Trophoblast cell (in vitro differentiated cells and primary cell): ENCODE results near the gene SF3B4.

Experiments
- DNase-seq, 2 donors: peaks; one replicate each; pipeline ENCODE4 v3.0.0-alpha.2; 2016
- H2AFZ ChIP-seq: 2 replicates; pipeline ENCODE4 v1.6.1; 2013; ENCODE audit warnings: low read length, moderate library complexity, mild to moderate bottlenecking; ENCODE audit not compliant: insufficient read depth, poor library complexity
- H2AK5ac ChIP-seq: 2 replicates; pipeline ENCODE4 v1.6.1; 2013; ENCODE audit warnings: mild to moderate bottlenecking, low read length
- H2BK120ac ChIP-seq: 2 replicates; pipeline ENCODE4 v1.6.1; 2013; ENCODE audit warnings: low read length, mild to moderate bottlenecking, moderate library complexity; ENCODE audit not compliant: insufficient read depth, poor library complexity
- H2BK12ac ChIP-seq: 2 replicates; pipeline ENCODE4 v1.6.1; 2013; ENCODE audit warnings: mild to moderate bottlenecking, low read length, moderate library complexity
- H2BK5ac ChIP-seq: 2 replicates; pipeline ENCODE4 v1.6.1; 2013; ENCODE audit warnings: low read length, low read depth, moderate library complexity, mild to moderate bottlenecking; ENCODE audit not compliant: poor library complexity
- H3K14ac ChIP-seq: 2 replicates; pipeline ENCODE4 v1.6.1; 2013; ENCODE audit warnings: mild to moderate bottlenecking, low read length
- H3K18ac ChIP-seq: 2 replicates; pipeline ENCODE4 v1.6.1; 2013; ENCODE audit warnings: mild to moderate bottlenecking, low read length
- H3K23ac ChIP-seq: 2 replicates; pipeline ENCODE4 v1.6.1; 2013; ENCODE audit warnings: low read length
- H3K27ac ChIP-seq: 2 replicates; pipeline ENCODE4 v1.5.1; 2013; ENCODE audit warnings: low read depth, mild to moderate bottlenecking, inconsistent platforms, low read length, moderate library complexity
- H3K27me3 ChIP-seq: 2 replicates; pipeline ENCODE4 v1.6.1; 2013; ENCODE audit warnings: inconsistent platforms, mild to moderate bottlenecking, low read length, moderate library complexity; ENCODE audit not compliant: insufficient read depth
- H3K36me3 ChIP-seq, 2 experiments: 1 replicate in 1 of 2; 2 replicates in 1 of 2; pipeline ENCODE4 v1.6.1; 2013; ENCODE audit warnings: low read length in 2 of 2, mild to moderate bottlenecking in 2 of 2, moderate library complexity in 1 of 2; ENCODE audit not compliant: insufficient read depth in 2 of 2, control insufficient read depth in 1 of 2
- H3K4ac ChIP-seq: 2 replicates; pipeline ENCODE4 v1.6.1; 2013; ENCODE audit warnings: low read depth, mild to moderate bottlenecking, low read length, moderate library complexity
- H3K4me1 ChIP-seq, 2 experiments: 1 replicate in 1 of 2; 2 replicates in 1 of 2; pipeline ENCODE4 v1.6.1; 2013; ENCODE audit warnings: low read length in 2 of 2, mild to moderate bottlenecking in 2 of 2, moderate library complexity in 1 of 2; ENCODE audit not compliant: insufficient read depth in 2 of 2, control insufficient read depth in 1 of 2
- H3K4me2 ChIP-seq: 2 replicates; pipeline ENCODE4 v1.6.1; 2013; ENCODE audit warnings: inconsistent platforms, mild to moderate bottlenecking, low read length, moderate library complexity
- H3K4me3 ChIP-seq: 2 replicates; pipeline ENCODE4 v1.5.1; 2013; ENCODE audit warnings: mild to moderate bottlenecking, low read depth, low read length, inconsistent platforms
- H3K79me1 ChIP-seq: one replicate; pipeline ENCODE4 v1.6.1; 2013; ENCODE audit warnings: low read length
- H3K79me2 ChIP-seq: 2 replicates; pipeline ENCODE4 v1.6.1; 2013; ENCODE audit warnings: low read length, mild to moderate bottlenecking; ENCODE audit not compliant: control insufficient read depth, insufficient read depth, poor library complexity
- H3K9ac ChIP-seq: 2 replicates; pipeline ENCODE4 v1.6.1; 2013; ENCODE audit warnings: mild to moderate bottlenecking, low read length
- H3K9me3 ChIP-seq: 2 replicates; pipeline ENCODE4 v1.6.1; 2013; ENCODE audit warnings: low read depth, mild to moderate bottlenecking, control low read depth, inconsistent platforms, low read length; ENCODE audit not compliant: insufficient read depth
- H4K12ac ChIP-seq: 2 replicates; pipeline ENCODE4 v1.6.1; 2013; ENCODE audit warnings: low read depth, mild to moderate bottlenecking, low read length, moderate library complexity
- H4K8ac ChIP-seq: 2 replicates; pipeline ENCODE4 v1.6.1; 2013; ENCODE audit warnings: low read depth, mild to moderate bottlenecking, low read length, moderate library complexity
- H4K91ac ChIP-seq: one replicate; pipeline ENCODE4 v1.6.1; 2013; ENCODE audit warnings: low read depth, mild to moderate bottlenecking, low read length, moderate library complexity
- WGBS: extraction: QIAGEN DNeasy Blood & Tissue Kit; methylation state at CpG from one replicate; pipeline ENCODE4 v1.1.7; 2013; ENCODE audit warnings: missing lambda C conversion rate; ENCODE audit not compliant: insufficient read length, insufficient coverage; ENCODE audit errors: extremely low coverage; 5-methylcytosine and 5-hydroxymethylcytosine counted together

The SF3B4 gene

GRCh38 chr1:149967041-149967440, 39.4 kb upstream of the SF3B4 start:
- no peaks in the 10 kb centered on the region for H3K79me1 ChIP-seq
- H4K8ac ChIP-seq = no peak overlapping the region
- no peak overlapping the region for H3K27ac ChIP-seq
- H2AK5ac ChIP-seq = no peak overlapping the region
- no peak overlapping the region for H2BK12ac ChIP-seq
- no peak overlapping the region for H3K23ac ChIP-seq
- H3K4me2 ChIP-seq = no peak overlapping the region
- H4K12ac ChIP-seq = no peak overlapping the region
- peaks cover 27 to 42% of the 10 kb centered on the region in 2 experiments for H3K36me3 ChIP-seq
- H3K18ac ChIP-seq = no peak overlapping the region
- no peaks in the 10 kb centered on the region for H3K27me3 ChIP-seq
- H2BK5ac ChIP-seq = no peak overlapping the region
- H3K4ac ChIP-seq = no peak overlapping the region
- H3K14ac ChIP-seq = no peak overlapping the region
- no peak overlapping the region for H4K91ac ChIP-seq
- H3K4me3 ChIP-seq = no peak overlapping the region
- H2BK120ac ChIP-seq = no peak overlapping the region
- WGBS = no CpG with 5 or more reads among the region's 3 CpGs
- H3K9me3 ChIP-seq = no peaks in the 10 kb centered on the region
- H2AFZ ChIP-seq = no peak overlapping the region
- no peaks in the 10 kb centered on the region for H3K79me2 ChIP-seq
- peaks cover 0 to 2% of the 10 kb centered on the region in 2 experiments for H3K4me1 ChIP-seq
- H3K9ac ChIP-seq = no peak overlapping the region
- no peak for DNase-seq

GRCh38 chr1:149966405-149966804, 38.8 kb upstream of the SF3B4 start:
- no peak for DNase-seq
- Histone ChIP-seq H3K4me3 (no peak overlapping the region), H2AK5ac (no peak overlapping the region), H4K12ac (no peak overlapping the region), H3K27ac (no peak overlapping the region), H3K36me3 (peaks cover 28 to 41% of the 10 kb centered on the region in 2 experiments), H4K91ac (no peak overlapping the region), H3K18ac (no peak overlapping the region), H3K4me2 (no peak overlapping the region), H4K8ac (no peak overlapping the region), H2BK5ac (no peak overlapping the region), H3K4me1 (peaks cover 0 to 2% of the 10 kb centered on the region in 2 experiments), H3K79me1 (no peaks in the 10 kb centered on the region), H2BK12ac (no peak overlapping the region), H3K4ac (no peak overlapping the region), H3K27me3 (no peaks in the 10 kb centered on the region), H3K14ac (no peak overlapping the region), H3K9ac (no peak overlapping the region), H2AFZ (no peak overlapping the region), H3K79me2 (no peaks in the 10 kb centered on the region), H3K9me3 (no peaks in the 10 kb centered on the region), H3K23ac (no peak overlapping the region), H2BK120ac (no peak overlapping the region)
- no CpG with 5 or more reads among the region's 1 CpG for WGBS

GRCh38 chr1:149965440-149965839, 37.8 kb upstream of the SF3B4 start:
- Histone ChIP-seq H4K12ac (no peak overlapping the region), H3K79me2 (no peaks in the 10 kb centered on the region), H4K8ac (no peak overlapping the region), H2AK5ac (no peak overlapping the region), H2BK5ac (no peak overlapping the region), H3K18ac (no peak overlapping the region), H3K4ac (no peak overlapping the region), H3K9me3 (no peaks in the 10 kb centered on the region), H3K14ac (no peak overlapping the region), H2AFZ (no peak overlapping the region), H3K27me3 (no peaks in the 10 kb centered on the region), H3K9ac (no peak overlapping the region), H2BK120ac (no peak overlapping the region), H3K4me1 (no peaks in the 10 kb centered on the region), H4K91ac (no peak overlapping the region), H3K4me3 (no peak overlapping the region), H3K27ac (no peak overlapping the region), H3K23ac (no peak overlapping the region), H2BK12ac (no peak overlapping the region), H3K79me1 (no peaks in the 10 kb centered on the region), H3K36me3 (peaks cover 27 to 36% of the 10 kb centered on the region in 2 experiments), H3K4me2 (no peak overlapping the region)
- no peak for DNase-seq
- no CpG with 5 or more reads among the region's 3 CpGs for WGBS

GRCh38 chr1:149963358-149963757, 35.8 kb upstream of the SF3B4 start:
- H3K23ac ChIP-seq = no peak overlapping the region
- no peak overlapping the region for H3K9ac ChIP-seq
- H3K79me1 ChIP-seq = no peaks in the 10 kb centered on the region
- no peak overlapping the region for H2BK5ac ChIP-seq
- H2BK12ac ChIP-seq = no peak overlapping the region
- H3K27me3 ChIP-seq = no peaks in the 10 kb centered on the region
- H3K36me3 ChIP-seq = peaks cover 35 to 38% of the 10 kb centered on the region in 2 experiments
- H3K79me2 ChIP-seq = no peaks in the 10 kb centered on the region
- no peaks in the 10 kb centered on the region for H3K9me3 ChIP-seq
- no peak overlapping the region for H3K4me3 ChIP-seq
- WGBS = no CpG with 5 or more reads among the region's 3 CpGs
- no peak overlapping the region for H2BK120ac ChIP-seq
- no peaks in the 10 kb centered on the region for H3K4me1 ChIP-seq
- no peak overlapping the region for H3K18ac ChIP-seq
- no peak overlapping the region for H2AFZ ChIP-seq
- no peak overlapping the region for H4K91ac ChIP-seq
- H3K4me2 ChIP-seq = no peak overlapping the region
- H2AK5ac ChIP-seq = no peak overlapping the region
- no peak overlapping the region for H4K12ac ChIP-seq
- peak in 1 of 2 donors; percentile 76 for DNase-seq
- no peak overlapping the region for H3K4ac ChIP-seq
- H3K14ac ChIP-seq = no peak overlapping the region
- no peak overlapping the region for H3K27ac ChIP-seq
- H4K8ac ChIP-seq = no peak overlapping the region
